Measurements from ENCODE around the gene TAS2R3.

The TAS2R3 gene

DNA sequence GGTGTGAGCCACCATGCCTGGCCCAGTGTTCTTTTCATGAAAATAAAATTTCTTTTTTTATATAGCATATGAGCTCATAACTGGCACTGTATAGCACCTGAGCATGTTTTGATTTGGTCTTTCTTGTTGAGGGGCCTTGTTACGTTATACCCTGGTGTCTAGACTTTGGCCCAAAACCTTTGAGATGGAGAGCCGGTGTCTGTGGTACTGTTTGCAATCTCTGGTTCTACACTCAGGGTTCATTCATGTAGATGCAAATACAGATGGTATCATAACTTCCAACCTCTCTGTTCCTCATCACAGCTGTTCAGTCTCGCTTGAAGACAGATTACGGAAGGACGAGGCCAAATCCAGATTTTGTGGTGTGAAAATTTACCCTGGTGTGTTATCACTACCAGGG is 26.0 kb downstream of the TAS2R3 start, which contains the start of gene TAS2R5:
TAS2R5 (plus strand) TSS at position 301 of the 400 bp plus-strand sequence. CDS start 145 bp downstream, outside the sequence.
- H3K36me3 ChIP-seq (ENCODE audit: insufficient read depth, low read length): peaks cover 5% of the 10 kb centered on the region
- no peaks in the 10 kb centered on the region for H3K4me1 ChIP-seq (ENCODE audit: insufficient read depth, low read length)
- H3K9ac ChIP-seq (ENCODE audit: low read length): no peak within 1 kb of the TSS
- no peaks in the 10 kb centered on the region for H3K9me3 ChIP-seq (ENCODE audit: low read length)
- no peaks in the 10 kb centered on the region for H3K27me3 ChIP-seq (ENCODE audit: control insufficient read depth in 1 of 2, insufficient read depth in 2 of 2, low read length in 2 of 2)
- no peak within 1 kb of the TSS for H3K4me3 ChIP-seq (ENCODE audit: low read depth in 1 of 2, low read length in 2 of 2)
- no peak within 1 kb of the TSS for H3K27ac ChIP-seq (ENCODE audit: low read depth, low read length)

GRCh38 chr7:141792526-141792925 is 28.6 kb downstream of the TAS2R3 start:
- Histone ChIP-seq H3K9ac (ENCODE audit: low read length) (no peak overlapping the region), H3K36me3 (ENCODE audit: insufficient read depth, low read length) (peaks cover 5% of the 10 kb centered on the region), H3K27ac (ENCODE audit: low read depth, low read length) (no peak overlapping the region), H3K4me1 (ENCODE audit: insufficient read depth, low read length) (no peaks in the 10 kb centered on the region), H3K9me3 (ENCODE audit: low read length) (no peaks in the 10 kb centered on the region), H3K27me3 (ENCODE audit: control insufficient read depth in 1 of 2, insufficient read depth in 2 of 2, low read length in 2 of 2) (no peaks in the 10 kb centered on the region), H3K4me3 (ENCODE audit: low read depth in 1 of 2, low read length in 2 of 2) (no peak overlapping the region)
